Stimulated activated CD8-positive, alpha-beta memory T cell treated with anti-CD3 and anti-CD28 coated beads, Interleukin-12 subunit alpha, Interleukin-12 subunit beta, amount 100 ng/mL, for 1 hour (primary cell): ENCODE results near the gene OR51B4.
"Not testable (repeated sequence)": the region's sequence is repeated elsewhere in the genome, so short reads cannot be mapped to it uniquely, and the experiment has no call there.

Experiments used
- DNase-seq: peaks from one replicate; pipeline ENCODE4 v3.0.0-alpha.2; 2020; ENCODE audit warnings: low read depth

Gene OR51B4

DNA sequence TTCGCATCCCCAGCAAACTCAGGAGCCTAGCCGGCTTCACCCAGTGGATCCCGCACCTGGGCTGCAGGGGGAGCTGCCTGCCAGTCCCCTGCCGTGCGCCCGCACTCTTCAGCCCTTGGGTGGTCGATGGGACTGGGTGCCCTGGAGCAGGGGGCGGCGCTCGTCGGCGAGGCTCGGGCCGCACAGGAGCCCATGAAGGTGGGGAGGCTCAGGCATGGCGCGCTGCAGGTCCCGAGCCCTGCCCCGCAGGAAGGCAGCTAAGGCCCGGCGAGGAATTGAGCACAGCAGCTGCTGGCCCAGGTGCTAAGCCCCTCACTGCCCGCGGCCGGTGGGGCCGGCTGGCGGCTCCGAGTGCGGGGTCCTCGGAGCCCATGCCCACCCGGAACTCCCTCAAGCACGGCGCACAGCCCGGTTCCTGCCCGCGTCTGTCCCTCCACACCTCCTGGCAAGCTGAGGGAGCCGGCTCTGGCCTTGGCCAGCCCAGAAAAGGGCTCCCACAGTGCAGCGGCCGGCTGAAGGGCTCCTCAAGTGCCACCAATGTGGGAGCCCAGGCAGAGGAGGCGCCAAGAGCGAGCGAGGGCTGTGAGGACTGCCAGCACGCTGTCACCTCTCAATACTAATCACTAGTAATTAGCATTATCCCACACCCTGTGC lies 7.3 kb downstream of the OR51B4 start:
- DNase-seq, result not testable (repeated sequence)

DNA sequence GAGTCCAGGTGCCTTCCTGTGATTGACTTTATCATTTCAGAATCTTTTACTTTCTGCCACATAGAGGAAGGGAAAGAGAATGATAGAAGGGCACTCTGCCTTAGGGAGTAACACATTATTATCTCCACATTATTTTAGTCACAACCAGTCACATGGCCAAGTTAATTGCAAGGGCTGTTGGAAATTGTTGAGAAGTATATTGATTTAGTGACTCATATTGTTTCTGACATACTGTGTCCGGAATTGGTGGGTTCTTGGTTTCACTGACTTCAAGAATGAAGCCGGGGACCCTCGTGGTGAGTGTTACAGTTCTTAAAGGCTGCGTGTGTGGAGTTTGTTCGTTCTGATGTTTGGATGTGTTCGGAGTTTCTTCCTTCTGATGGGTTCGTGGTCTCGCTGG lies 8.7 kb downstream of the OR51B4 start:
- DNase-seq, result no peak

DNA sequence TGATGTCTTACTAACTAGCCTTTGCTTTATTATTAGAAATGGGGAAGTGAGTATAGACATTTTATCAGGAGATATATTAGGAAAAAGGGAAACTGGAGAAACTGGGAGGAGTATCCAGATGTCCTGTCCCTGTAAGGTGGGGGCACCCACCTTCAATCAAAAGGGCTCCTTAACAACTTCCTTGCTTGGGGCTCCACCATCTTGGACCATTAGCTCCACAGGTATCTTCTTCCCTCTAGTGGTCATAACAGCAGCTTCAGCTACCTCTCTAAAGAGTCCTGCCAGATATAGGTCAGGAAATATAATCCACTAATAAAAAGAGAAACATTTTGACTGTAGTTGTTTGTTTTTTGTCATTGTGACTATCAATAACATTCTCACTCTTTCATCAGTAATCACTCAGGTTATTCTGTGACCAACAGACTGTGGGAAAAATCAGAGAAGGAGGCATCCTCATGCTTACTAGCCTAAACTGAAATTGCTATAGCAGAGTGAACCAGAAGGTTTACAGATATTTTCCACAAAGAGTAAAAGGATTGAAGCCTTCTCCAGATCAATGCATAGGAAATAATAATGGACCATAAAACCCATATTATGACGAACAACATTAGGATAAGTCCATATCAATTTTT lies 10.4 kb downstream of the OR51B4 start:
- no peak for DNase-seq

DNA sequence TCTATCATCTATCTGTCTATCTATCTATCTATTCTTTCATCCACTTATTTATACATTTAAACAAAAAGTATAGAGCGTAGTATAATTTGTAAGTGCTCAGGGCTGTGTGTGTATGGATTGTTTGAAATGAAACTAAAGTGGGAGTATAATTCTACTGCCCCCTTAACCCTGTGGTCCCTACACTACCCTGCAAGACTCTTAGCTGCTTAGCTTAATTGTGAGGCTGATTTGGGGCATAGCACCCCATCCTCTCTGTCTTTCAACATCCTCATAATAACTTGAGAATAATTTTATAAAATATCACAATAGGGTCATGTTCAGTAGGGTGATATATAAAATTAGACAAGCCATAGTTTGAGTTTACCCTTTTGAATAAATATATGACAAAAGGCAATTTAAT lies 11.6 kb downstream of the OR51B4 start:
- DNase-seq, result no peak

DNA sequence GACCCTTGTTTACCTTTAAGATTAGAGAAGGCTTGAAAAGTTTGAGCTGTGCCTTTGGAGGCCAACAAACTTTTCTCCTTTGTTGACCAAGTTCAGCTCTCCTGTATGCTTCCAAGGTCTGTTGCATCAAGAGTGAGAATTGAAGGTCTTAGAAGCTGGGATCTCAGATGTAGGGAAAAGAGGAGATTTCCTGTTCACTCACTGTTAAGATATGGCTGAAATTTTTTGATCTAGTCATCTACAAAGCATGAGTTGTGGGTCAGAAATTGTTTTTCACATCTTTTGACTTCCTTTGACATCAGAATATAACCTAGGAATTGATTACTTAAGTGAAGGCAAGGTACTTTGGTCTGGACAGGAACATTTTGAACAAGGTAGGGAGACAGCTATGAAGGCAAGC lies 12.1 kb downstream of the OR51B4 start:
- DNase-seq, result no peak

DNA sequence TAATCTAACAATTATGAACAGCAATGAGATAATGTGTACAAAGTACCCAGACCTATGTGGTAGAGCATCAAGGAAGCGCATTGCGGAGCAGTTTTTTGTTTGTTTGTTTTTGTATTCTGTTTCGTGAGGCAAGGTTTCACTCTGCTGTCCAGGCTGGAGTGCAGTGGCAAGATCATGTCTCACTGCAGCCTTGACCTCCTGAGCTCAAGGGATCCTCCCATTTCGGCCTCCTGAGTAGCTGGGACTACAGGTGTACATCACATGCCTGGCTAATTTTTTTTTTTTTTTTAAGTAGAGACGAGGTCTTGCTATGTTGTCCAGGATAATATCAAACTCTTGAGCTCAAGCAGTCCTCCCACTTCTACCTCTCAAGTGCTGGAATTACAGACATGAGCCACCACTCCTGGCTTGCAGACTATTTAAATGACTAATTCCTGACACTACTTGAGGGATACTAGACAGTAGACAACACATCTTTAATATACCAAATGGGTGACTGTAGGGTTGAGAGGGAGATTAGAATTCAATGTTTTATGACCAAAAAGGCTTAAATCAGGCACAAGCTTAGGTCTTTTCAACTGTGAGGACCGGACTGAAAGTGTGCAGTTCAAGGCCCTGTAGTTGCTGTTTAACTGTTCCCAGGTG lies 12.7 kb downstream of the OR51B4 start:
- DNase-seq, result no peak

DNA sequence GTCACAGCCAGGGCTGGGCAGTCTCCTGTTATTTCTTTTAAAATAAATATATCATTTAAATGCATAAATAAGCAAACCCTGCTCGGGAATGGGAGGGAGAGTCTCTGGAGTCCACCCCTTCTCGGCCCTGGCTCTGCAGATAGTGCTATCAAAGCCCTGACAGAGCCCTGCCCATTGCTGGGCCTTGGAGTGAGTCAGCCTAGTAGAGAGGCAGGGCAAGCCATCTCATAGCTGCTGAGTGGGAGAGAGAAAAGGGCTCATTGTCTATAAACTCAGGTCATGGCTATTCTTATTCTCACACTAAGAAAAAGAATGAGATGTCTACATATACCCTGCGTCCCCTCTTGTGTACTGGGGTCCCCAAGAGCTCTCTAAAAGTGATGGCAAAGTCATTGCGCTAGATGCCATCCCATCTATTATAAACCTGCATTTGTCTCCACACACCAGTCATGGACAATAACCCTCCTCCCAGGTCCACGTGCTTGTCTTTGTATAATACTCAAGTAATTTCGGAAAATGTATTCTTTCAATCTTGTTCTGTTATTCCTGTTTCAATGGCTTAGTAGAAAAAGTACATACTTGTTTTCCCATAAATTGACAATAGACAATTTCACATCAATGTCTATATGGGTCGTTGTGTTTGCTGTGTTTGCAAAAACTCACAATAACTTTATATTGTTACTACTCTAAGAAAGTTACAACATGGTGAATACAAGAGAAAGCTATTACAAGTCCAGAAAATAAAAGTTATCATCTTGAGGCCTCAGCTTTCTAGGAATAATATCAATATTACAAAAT lies 13.4 kb downstream of the OR51B4 start:
- no peak for DNase-seq

DNA sequence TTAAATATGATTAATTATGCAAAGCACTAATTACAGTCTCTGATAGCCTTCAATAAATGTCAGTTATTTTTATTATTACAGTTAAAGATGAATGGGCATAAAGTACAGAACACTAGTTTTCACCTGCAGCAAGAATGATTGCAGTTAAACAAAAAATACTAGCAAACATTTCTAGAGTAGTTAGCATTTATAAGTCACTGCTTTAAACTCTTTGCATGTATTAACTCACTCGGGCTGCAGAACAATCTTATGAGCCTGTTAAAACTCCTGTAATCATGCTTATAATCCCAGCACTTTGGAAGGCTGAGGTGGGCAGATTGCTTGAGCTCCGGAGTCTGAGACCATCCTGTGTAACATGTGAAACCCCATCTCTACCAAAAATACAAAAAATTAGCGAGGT lies 14.8 kb downstream of the OR51B4 start:
- DNase-seq, result no peak

DNA sequence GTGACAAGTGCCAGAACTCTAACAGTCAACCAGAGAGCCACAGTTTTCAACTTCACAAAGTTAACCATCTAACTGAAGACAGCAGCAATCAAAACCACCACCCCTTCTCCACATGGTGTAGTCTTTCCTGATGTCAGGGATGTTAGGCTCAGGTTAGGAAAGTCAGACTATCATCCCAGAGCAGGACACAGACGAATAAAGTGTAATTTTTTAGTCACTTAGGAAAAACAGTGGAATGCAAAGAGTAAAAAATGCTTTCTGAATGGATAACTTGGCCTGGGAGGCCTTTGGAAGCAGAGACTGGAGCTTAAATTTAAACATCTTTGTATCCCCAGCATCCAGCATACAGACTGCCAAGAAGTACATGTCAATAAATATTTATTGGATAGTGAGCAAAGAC lies 15.4 kb downstream of the OR51B4 start:
- DNase-seq, result no peak

DNA sequence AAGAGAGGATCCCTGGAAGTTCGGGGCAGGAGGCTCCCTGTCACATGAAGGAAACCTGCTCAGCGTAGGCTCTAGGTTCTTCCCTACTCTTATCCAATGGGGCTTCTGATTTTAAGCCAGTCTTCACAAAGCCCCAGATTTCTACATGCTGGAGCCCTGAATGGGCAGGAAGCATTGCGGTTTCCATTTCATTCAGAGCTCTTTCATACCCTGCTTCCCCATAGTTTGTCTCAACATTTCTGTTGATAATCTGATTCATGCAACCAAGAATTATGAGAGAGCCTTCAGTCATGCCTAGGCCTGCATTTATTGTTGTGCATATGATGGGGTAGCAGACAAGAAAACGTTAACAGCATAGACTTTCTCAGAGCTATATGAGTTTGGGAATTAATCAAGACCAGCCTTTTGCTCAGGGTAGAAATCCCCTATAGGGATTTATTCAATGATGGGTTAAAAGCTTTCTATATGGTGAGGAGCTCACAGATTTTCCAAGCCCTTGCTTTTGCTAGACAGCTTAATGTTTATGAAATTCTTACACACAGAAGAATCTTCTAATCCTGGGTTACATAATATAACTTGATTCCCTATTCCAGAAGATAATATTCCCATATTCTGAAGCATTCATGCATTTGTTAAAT lies 15.9 kb downstream of the OR51B4 start:
- DNase-seq, result no peak

DNA sequence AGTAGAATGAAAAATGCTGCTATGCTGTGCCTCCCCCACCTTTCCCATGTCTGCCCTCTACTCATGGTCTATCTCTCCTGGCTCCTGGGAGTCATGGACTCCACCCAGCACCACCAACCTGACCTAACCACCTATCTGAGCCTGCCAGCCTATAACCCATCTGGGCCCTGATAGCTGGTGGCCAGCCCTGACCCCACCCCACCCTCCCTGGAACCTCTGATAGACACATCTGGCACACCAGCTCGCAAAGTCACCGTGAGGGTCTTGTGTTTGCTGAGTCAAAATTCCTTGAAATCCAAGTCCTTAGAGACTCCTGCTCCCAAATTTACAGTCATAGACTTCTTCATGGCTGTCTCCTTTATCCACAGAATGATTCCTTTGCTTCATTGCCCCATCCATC lies 17.1 kb downstream of the OR51B4 start:
- DNase-seq, result no peak

DNA sequence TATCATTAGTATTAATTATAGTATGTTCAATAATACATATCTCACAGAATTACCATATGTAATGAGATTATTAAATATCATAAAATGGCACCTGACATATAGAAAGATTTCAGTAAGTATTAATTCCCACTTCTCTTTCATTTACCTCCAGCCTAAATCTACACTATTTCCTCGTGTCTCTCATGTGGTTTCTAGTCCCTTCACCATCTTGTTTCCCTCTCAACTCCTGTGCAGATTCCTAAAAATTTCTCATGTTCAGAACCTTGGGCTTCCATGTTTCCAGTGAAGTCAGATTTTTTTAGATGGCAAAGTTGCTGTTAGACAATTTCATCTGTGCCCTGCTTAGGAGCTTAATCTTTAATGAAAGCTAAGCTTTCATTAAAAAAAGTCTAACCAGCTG lies 17.9 kb downstream of the OR51B4 start:
- no peak for DNase-seq

DNA sequence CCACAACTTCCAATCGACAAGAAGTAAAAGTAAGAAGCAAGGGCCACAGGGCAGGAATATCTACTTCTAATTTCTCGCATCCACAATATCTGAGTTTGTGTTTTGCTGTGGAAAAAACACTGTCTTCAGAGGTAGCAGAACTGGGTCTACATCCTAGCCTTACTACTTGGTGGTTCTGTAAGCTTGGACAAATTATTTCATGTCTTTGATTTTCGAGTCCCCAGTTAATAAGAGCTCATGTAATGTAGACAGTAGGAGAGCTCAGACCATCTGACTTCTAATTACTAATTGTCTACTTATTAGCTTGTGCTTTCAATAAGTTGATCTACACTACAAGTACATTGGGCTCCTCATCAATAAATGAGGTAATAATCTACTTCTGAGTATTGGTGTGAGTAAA lies 18.7 kb downstream of the OR51B4 start:
- DNase-seq, result no peak

DNA sequence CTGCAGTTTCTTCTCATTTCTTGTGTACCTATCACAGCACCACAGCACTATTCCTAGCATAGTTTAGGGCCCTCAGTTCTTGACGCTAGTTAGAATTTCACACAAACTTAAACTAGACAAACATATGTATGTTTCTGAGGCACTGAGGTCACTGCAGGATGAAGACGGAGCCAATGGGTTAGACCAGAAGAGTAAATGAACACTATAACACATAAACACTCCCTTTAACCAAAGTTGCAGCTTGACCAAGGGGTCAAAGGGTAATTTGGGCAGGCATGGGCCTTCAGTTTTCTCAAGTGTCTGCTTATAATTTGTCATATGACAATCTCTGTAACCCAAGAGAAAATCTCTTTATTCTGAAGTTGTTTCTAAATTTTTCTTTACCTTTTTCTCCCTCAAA lies 19.1 kb downstream of the OR51B4 start:
- no peak for DNase-seq

DNA sequence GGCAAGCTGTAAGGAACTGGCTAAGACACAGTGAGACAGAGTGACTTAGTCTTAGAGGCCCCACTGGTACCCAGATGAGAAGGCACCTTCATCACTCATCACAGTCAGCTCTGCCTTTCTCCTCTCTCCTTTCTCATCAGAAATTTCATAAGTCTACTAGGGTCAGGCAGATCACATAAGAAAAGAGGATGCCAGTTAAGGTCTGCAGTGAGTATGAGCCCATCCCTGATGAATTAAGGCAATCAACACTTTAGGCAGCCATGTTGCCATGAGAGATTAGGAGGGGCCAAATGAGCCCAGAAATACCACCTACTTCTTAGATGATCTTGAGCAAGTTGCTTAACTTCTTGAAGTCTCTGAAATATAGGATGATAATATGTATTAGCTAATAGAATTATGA lies 20.1 kb downstream of the OR51B4 start:
- no peak for DNase-seq

DNA sequence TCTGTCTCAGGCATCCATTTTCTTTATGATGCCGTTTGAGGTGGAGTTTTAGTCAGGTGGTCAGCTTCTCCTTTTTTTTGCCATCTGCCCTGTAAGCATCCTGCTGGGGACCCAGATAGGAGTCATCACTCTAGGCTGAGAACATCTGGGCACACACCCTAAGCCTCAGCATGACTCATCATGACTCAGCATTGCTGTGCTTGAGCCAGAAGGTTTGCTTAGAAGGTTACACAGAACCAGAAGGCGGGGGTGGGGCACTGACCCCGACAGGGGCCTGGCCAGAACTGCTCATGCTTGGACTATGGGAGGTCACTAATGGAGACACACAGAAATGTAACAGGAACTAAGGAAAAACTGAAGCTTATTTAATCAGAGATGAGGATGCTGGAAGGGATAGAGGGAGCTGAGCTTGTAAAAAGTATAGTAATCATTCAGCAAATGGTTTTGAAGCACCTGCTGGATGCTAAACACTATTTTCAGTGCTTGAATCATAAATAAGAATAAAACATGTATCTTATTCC lies 21.1 kb downstream of the OR51B4 start:
- no peak for DNase-seq

DNA sequence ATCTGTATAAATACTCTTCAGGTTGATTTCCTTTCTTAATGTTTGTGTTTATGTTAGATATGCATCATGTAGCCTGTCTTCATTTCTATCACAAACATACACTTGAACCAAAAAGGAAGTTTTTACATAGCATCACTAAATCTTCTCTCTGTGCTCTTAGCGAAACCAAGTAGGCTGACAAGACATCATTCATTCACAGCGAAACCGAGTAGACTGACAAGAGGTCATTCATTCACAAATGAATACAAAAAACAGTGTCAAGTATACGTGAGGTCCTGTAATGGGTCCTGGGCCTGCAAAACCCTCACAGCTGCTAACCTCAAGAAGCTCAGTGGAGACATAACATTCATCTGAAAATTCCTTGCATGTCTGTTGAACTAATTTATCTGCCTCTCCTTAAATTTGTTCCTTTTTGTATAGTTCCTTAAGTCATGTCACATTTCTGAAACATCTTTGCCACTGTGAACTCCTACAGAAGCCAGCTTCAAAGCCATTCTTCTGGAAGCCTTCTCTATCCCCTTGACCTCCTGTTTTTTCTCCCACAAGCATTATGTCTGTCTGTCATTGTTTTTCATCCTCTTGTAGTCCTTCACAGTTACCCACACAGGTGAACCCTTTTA lies 22.2 kb downstream of the OR51B4 start:
- no peak for DNase-seq

DNA sequence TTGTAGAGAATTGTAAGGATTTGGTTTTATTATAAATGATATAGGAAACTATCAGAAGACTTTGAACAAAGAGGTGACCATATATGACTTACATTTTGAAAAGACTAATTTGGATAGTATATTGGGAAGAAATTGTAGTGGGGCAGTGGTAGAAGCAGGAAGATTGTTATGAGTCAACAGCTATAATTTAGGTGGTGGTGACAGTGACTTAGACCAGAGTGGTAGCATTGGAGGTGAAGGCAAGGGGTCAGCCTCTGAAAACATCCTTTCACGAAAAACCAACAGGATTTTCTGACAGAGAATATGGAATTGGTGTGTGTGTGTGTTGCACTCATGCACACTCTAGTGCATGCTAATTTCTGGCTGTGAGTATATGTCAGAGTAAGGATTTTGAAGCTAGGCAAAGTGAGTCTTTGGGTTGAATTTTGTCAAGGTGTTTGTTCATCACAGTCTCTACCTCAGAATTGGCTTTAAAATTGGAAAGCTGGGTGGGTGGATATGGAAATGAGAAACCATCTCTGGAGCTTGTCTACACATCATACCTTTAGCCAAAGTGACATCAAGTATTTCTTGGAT lies 23.9 kb downstream of the OR51B4 start:
- no peak for DNase-seq

DNA sequence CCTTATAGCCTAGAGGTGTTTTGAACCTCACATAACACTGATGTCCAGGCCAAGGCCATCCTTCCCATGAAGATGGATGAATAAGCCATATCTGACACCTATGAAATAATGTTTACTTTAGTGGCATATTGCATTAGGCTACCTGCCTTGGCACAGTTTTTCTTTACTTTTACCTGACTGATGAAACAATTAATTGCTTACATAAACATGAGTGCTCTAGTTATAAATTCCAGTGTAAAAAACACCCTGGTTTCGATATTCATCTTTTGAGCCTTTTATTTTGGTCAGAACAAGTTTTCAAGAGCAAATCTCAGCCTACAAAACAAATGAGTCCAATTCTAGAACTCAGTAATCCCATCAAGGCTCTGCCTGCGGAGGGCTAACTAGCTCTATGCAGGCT lies 25.0 kb downstream of the OR51B4 start:
- no peak for DNase-seq

DNA sequence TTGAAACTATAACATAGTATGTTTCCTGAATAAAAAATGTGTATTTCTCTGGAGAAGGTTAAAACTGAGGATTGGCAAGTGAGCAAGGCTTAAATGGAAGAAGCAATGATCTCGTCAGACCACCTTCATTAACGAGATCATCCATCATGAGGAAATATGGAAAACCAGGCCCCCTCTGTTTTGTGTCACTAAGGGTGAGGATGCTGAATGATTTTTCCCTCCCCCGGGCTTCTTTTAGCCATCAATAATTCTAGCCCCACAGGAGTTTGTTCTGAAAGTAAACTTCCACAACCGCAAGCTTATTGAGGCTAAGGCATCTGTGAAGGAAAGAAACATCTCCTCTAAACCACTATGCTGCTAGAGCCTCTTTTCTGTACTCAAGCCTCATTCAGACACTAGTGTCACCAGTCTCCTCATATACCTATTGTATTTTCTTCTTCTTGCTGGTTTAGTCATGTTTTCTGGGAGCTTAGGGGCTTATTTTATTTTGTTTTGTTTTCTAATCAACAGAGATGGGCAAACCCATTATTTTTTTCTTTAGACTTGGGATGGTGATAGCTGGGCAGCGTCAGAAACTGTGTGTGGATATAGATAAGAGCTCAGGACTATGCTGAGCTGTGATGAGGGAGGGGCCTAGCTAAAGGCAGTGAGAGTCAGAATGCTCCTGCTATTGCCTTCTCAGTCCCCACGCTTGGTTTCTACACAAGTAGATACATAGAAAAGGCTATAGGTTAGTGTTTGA lies 26.2 kb downstream of the OR51B4 start:
- DNase-seq, result no peak

DNA sequence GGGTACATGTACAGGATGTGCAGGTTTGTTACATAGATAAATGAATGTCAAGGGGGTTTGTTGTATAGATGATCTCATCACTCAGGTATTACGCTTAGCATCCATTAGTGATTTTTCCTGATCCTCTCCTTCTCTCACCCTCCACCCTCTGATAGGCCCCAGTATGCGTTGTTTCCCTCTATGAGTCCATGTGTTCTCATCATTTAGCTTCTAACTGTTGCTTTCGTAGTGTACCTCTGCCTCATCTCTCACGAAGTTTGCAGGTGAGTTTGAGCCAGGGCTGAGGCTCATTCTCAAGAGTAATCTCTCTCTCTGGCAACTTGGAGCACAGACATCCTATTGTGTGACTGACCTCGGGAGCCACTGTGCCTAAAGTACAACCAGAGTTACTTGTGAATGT lies 27.4 kb downstream of the OR51B4 start:
- no peak for DNase-seq
